ENCODE results near the gene ECI2. TPM values are rescaled to one million over a fixed set of nuclear protein-coding genes. Genes with fewer than 3 reads are reported as not detected.

ECI2 gene
- polyA plus RNA-seq, 1 of the 3 experiments (the other 2 are of a cell fraction), result 45.1 TPM

DNA sequence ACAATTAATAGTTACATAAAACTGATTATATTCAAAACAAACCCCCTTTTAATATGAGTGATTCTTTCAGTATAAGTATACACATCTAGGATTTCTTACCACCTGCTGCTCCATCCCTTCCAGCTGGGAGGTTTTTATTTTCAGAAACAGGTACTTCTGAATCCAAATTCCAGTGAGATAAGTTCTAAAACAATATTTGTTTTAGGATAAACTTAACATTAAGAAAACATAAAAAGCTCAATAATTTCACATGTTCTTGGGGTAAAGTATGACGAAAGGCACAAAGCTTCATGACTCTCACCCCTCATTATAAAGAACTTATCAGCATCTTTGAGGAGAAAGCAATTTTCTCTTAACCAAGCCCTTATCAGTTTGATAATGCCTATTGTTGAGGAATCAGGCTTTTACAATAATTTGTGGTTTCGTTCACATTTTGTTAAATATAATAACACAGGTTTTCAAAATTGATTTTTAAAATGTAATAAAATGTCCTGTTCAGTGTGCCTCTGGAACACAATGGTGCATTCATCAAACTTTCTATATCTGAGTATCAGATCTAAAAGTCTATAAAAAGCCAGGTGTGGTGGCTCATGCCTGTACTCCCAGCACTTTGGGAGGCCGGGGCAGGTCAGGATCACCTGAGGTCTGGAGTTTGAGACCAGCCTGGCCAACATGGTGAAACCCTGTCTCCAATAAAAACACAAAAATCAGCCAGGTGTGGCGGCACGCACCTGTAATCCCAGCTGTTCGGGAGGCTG is 60.7 kb downstream of the ECI2 start (continued):
- TF ChIP-seq IRF3 (IDR thresholded peaks at IDR 0.05; ENCODE audit: low read depth, low read length), result no peak

DNA sequence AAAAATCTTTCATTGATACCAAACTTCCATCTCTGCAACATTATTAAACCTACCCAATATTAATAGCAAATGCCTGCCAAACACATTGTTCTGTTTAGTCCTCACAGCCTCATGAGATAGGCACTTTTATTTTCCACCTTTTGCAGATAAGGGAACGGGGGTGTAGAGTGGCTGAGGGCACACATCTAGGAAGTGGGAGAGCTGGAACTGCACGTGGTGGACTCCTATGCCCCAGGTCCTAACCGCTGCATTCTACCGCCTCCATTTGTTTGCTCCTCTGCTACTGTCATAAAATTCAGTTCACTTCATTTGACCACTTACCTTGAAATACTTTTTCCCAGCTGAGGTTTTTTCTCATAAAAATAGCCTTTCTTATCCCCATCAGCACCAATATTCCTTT is 64.0 kb downstream of the ECI2 start:
- Histone ChIP-seq H3K9me2 (no peaks in the 10 kb centered on the region), H4K20me1 (ENCODE audit: insufficient read depth) (no peaks in the 10 kb centered on the region), H3K4me1 (ENCODE audit: control insufficient read depth in 1 of 2, insufficient read depth in 2 of 2, low read depth in 1 of 2, low read length in 1 of 2) (no peaks in the 10 kb centered on the region; a peak in 1 of 4 replicates), H3K79me2 (ENCODE audit: insufficient read depth) (no peaks in the 10 kb centered on the region), H3K4me2 (no peak overlapping the region), H3F3A (replicated peaks; ENCODE audit: insufficient read depth) (no peaks in the 10 kb centered on the region), H3K9ac (no peak overlapping the region), H3K27ac (ENCODE audit: low read depth in 2 of 2, low read length in 1 of 2) (no peak overlapping the region), H3K36me3 (replicated peaks in 1 of 2; ENCODE audit: control insufficient read depth in 1 of 2, insufficient read depth in 2 of 2, low read length in 1 of 2) (no peaks in the 10 kb centered on the region), H3K27me3 (ENCODE audit: insufficient read depth) (no peaks in the 10 kb centered on the region), H3K9me3 (no peaks in the 10 kb centered on the region), H2AFZ (ENCODE audit: low read depth) (no peak overlapping the region), H3K4me3 (ENCODE audit: low read depth in 2 of 2, low read length in 1 of 2) (no peak overlapping the region)
- CTCF ChIA-PET, result interaction anchor here (1.5 kb wide), 1 partner anchor 50 kb away, joined by 4 read pairs; a partner anchor contains a TSS
- POLR2A ChIA-PET, result no interaction called here
- TF ChIP-seq RFX5 (IDR thresholded peaks at IDR 0.05; ENCODE audit: low read length), result no peak
- TF ChIP-seq, protein P1, sequence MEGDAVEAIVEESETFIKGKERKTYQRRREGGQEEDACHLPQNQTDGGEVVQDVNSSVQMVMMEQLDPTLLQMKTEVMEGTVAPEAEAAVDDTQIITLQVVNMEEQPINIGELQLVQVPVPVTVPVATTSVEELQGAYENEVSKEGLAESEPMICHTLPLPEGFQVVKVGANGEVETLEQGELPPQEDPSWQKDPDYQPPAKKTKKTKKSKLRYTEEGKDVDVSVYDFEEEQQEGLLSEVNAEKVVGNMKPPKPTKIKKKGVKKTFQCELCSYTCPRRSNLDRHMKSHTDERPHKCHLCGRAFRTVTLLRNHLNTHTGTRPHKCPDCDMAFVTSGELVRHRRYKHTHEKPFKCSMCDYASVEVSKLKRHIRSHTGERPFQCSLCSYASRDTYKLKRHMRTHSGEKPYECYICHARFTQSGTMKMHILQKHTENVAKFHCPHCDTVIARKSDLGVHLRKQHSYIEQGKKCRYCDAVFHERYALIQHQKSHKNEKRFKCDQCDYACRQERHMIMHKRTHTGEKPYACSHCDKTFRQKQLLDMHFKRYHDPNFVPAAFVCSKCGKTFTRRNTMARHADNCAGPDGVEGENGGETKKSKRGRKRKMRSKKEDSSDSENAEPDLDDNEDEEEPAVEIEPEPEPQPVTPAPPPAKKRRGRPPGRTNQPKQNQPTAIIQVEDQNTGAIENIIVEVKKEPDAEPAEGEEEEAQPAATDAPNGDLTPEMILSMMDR (IDR thresholded peaks at IDR 0.05), result no peak
- TF ChIP-seq JUND (IDR thresholded peaks at IDR 0.05), result no peak
- no peak for TF ChIP-seq USF2 (IDR thresholded peaks at IDR 0.05; ENCODE audit: borderline replicate concordance, low read depth, low read length)
- TF ChIP-seq EZH2phosphoT487 (IDR thresholded peaks at IDR 0.05; ENCODE audit: borderline replicate concordance, low read depth), result no peak
- TF ChIP-seq, protein P2, sequence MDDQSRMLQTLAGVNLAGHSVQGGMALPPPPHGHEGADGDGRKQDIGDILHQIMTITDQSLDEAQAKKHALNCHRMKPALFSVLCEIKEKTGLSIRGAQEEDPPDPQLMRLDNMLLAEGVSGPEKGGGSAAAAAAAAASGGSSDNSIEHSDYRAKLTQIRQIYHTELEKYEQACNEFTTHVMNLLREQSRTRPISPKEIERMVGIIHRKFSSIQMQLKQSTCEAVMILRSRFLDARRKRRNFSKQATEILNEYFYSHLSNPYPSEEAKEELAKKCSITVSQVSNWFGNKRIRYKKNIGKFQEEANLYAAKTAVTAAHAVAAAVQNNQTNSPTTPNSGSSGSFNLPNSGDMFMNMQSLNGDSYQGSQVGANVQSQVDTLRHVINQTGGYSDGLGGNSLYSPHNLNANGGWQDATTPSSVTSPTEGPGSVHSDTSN (IDR thresholded peaks at IDR 0.05), result no peak
- no peak for TF ChIP-seq FOXJ3 (CRISPR knock-in tag; IDR thresholded peaks at IDR 0.05)
- no peak for TF ChIP-seq RXRA (IDR thresholded peaks at IDR 0.05; ENCODE audit: borderline replicate concordance, low read depth)
- TF ChIP-seq CHD2 (IDR thresholded peaks at IDR 0.05; ENCODE audit: low read length, partially characterized antibody), result no peak
- TF ChIP-seq MAX (IDR thresholded peaks at IDR 0.05; ENCODE audit: low read depth), result no peak
- TF ChIP-seq, protein P3, sequence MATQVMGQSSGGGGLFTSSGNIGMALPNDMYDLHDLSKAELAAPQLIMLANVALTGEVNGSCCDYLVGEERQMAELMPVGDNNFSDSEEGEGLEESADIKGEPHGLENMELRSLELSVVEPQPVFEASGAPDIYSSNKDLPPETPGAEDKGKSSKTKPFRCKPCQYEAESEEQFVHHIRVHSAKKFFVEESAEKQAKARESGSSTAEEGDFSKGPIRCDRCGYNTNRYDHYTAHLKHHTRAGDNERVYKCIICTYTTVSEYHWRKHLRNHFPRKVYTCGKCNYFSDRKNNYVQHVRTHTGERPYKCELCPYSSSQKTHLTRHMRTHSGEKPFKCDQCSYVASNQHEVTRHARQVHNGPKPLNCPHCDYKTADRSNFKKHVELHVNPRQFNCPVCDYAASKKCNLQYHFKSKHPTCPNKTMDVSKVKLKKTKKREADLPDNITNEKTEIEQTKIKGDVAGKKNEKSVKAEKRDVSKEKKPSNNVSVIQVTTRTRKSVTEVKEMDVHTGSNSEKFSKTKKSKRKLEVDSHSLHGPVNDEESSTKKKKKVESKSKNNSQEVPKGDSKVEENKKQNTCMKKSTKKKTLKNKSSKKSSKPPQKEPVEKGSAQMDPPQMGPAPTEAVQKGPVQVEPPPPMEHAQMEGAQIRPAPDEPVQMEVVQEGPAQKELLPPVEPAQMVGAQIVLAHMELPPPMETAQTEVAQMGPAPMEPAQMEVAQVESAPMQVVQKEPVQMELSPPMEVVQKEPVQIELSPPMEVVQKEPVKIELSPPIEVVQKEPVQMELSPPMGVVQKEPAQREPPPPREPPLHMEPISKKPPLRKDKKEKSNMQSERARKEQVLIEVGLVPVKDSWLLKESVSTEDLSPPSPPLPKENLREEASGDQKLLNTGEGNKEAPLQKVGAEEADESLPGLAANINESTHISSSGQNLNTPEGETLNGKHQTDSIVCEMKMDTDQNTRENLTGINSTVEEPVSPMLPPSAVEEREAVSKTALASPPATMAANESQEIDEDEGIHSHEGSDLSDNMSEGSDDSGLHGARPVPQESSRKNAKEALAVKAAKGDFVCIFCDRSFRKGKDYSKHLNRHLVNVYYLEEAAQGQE (IDR thresholded peaks at IDR 0.05; ENCODE audit: low read depth, low read length), result no peak
- TF ChIP-seq TAF1 (IDR thresholded peaks at IDR 0.05; ENCODE audit: borderline replicate concordance, low read depth, low read length), result no peak
- TF ChIP-seq TEAD4 (IDR thresholded peaks at IDR 0.05; ENCODE audit: borderline replicate concordance, insufficient read depth), result no peak
- no peak for TF ChIP-seq RCOR1 (IDR thresholded peaks at IDR 0.05; ENCODE audit: low read length)
- no peak for TF ChIP-seq GABPA (IDR thresholded peaks at IDR 0.05; ENCODE audit: low read depth)
- no peak for TF ChIP-seq RAD21 (IDR thresholded peaks at IDR 0.05; ENCODE audit: low read length)
- no peak for DNase-seq
- 77% methylated on average over 4 of the region's 4 CpGs for WGBS (ENCODE audit: low lambda C conversion rate)
